GM21825 (cell line): ENCODE measurements around the gene CCL4.
A peak's percentile ranks its signal among the peaks of the same experiment; 100 is the strongest.
"Not testable (repeated sequence)": the region's sequence is repeated elsewhere in the genome, so short reads cannot be mapped to it uniquely, and the experiment has no call there.

Source experiments
- ATAC-seq: cut with Tn5 transposase; IDR thresholded peaks from one replicate; pipeline ENCODE4 v1.9.1; 2021; ENCODE audit warnings: mild to moderate bottlenecking, moderate library complexity; ENCODE audit not compliant: unreplicated experiment

CCL4 gene

GRCh38 chr17:36115649-36115977, 12.0 kb downstream of the CCL4 start:
- not testable (repeated sequence) for ATAC-seq

GRCh38 chr17:36117505-36118382, 14.1 kb downstream of the CCL4 start:
- ATAC-seq: no peak

GRCh38 chr17:36118477-36119353, 15.1 kb downstream of the CCL4 start:
- no peak for ATAC-seq

- no peak for ATAC-seq
Observed at GRCh38 chr17:36120221-36120620, 16.6 kb downstream of the CCL4 start.

- ATAC-seq: not testable (repeated sequence)
Observed at GRCh38 chr17:36121099-36121498, 17.5 kb downstream of the CCL4 start.

GRCh38 chr17:36123431-36123830, 19.8 kb downstream of the CCL4 start:
- ATAC-seq: no peak

GRCh38 chr17:36124879-36125824, 21.5 kb downstream of the CCL4 start:
- no peak for ATAC-seq

- ATAC-seq: peak; percentile 43
Observed at GRCh38 chr17:36127199-36127893, 23.7 kb downstream of the CCL4 start.

- ATAC-seq: no peak
Observed at GRCh38 chr17:36127911-36128310, 24.3 kb downstream of the CCL4 start.

- no peak for ATAC-seq
Observed at GRCh38 chr17:36128411-36128978, 24.9 kb downstream of the CCL4 start.

GRCh38 chr17:36129616-36130015, 26.0 kb downstream of the CCL4 start:
- ATAC-seq: no peak

- ATAC-seq: no peak
Observed at GRCh38 chr17:36130346-36130745, 26.7 kb downstream of the CCL4 start.

GRCh38 chr17:36131421-36131820, 27.8 kb downstream of the CCL4 start:
- no peak for ATAC-seq

GRCh38 chr17:36131931-36132330, 28.3 kb downstream of the CCL4 start:
- ATAC-seq: no peak

GRCh38 chr17:36132421-36132831, 28.8 kb downstream of the CCL4 start:
- ATAC-seq: no peak

- no peak for ATAC-seq
Observed at GRCh38 chr17:36133602-36134236, 30.1 kb downstream of the CCL4 start.

GRCh38 chr17:36135465-36135864, 31.8 kb downstream of the CCL4 start:
- ATAC-seq: no peak

GRCh38 chr17:36136036-36136435, 32.4 kb downstream of the CCL4 start:
- ATAC-seq: no peak

- ATAC-seq: no peak
Observed at GRCh38 chr17:36136439-36136838, 32.8 kb downstream of the CCL4 start.
